Left renal pelvis (tissue), 4 donors: Measurements from ENCODE around the gene P2RY8. TPM values are rescaled to one million over a fixed set of nuclear protein-coding genes. Genes with fewer than 3 reads are reported as not detected.
"Not testable (repeated sequence)": the region's sequence is repeated elsewhere in the genome, so short reads cannot be mapped to it uniquely, and the experiment has no call there.

Source experiments
- DNase-seq, 4 donors: peaks; one replicate each; pipeline ENCODE4 v3.0.0-alpha.2; 2013; ENCODE audit warnings: low read depth in 4 of 4, low spot score in 3 of 4
- polyA plus RNA-seq, 4 donors: library from polyadenylated mRNA; unstranded; fragments of 120-200 nt; gene quantifications; one replicate each; pipeline ENCODE4 v1.2.1, GENCODE V29; 2013; ENCODE audit not compliant: insufficient read length in 4 of 4

P2RY8 gene
- polyA plus RNA-seq, 4 donors = 0.62 to 1.3 (median 0.98) TPM

DNA sequence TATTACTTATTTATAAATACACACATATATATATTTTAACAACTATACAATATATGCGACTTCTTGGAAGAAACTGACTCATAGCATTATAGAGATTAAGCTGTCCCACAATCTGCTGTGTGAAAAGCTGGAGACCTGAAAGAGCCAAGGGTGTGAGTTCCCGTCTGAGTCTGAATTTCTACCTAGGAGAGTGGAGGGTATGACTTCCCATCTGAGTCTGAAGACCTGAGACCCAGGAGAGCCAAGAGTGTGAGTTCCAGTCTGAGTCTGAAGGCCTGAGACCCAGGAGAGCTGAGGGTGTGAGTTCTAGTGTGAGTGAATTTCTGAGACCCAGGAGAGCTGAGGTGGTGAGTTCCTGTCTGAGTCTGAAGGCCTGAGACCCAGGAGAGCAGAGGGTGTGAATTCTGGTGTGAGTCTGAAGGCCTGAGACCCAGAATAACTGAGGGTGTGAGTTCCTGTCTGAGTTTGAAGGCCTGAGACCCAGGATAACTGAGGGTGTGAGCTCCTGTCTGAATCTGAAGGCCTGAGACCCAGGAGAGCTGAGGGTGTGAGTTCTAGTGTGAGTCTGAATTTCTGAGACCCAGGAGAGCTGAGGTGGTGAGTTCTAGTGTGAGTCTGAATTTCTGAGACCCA lies 8.9 kb upstream of the P2RY8 start:
- DNase-seq = no peak

DNA sequence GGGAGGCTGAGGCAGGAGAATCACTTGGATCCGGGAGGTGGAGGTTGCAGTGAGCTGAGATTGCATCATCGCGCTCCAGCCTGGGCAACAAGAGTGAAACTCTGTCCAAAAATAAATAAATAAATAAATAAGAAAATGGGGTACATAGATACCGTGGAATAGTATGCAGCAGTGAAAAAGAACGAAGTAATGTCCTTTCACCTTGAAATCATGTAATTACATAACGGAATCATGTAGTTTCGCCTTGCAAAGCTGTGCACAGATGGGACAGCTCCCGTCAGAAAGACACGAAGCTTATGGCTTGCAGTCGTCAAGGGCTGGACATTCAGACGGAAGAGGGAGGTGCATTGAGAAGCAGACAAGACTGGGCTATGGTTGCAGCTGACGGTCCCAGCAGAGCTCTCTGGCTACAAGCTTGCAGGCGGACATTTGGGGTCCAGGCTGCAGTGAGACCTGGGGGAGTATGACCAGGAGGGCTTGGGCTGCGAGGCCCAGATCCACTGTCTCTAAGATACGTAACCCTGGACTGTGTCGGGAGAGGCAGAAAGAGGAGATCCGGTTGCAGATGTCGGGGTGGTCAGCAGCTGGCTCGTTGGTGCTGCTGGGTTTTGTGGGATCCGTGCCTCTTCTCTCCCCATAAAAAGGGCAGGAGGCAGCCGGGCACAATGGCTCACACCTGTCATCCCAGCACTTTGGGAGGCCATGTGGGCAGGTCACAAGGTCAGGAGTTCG lies 6.2 kb upstream of the P2RY8 start:
- DNase-seq = no peak

DNA sequence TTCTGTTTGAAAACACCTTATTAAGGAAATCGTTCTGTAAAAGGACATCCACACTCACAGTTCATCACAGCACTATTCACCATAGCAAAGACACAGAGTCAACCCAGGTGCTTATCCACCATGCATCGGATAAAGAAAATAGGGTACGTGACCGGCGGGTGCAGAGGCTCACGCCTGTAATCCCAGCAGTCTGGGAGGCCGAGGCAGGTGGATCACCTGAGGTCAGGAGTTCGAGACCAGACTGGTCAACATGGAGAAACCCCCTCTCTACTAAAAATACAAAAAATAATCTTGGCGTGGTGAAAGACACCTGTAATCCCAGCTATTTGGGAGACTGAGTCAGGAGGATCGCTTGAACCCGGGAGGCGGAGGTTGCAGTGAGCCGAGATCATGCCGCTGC lies 2.2 kb upstream of the P2RY8 start:
- DNase-seq = not testable (repeated sequence)

DNA sequence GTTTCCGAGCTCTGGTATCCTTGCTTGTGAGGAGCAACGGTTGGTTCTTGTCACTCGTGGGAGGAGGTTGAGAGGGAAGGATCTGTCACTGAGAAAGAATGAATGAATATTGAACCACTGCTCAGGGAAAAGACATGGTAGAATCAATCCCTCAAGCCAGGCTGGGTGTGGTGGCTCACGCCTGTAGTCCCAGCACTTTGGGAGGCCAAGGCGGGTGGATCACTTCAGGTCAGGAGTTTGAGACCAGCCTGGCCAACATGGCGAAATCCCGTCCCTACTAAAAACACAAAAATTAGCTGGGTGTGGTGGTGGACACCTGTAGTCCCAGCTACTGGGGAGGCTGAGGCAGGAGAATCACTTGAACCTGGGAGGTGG lies 718 bp upstream of the P2RY8 start:
- not testable (repeated sequence) for DNase-seq

DNA sequence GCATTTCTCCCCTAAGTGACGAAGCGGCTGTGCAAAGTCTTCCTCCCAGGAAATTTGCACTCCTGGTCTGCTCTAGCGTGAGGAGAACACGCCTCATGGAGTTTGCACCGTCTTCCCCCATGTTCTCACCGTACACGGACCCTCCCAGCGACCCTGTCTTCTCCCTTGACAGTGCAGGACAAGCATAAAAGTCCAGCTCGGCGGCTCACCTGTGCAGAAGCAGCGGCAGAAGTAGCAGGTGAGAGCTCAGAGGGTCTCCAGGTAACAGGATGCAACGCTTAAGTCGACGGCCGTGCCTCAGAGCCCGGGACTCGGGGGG lies 314 bp downstream of the P2RY8 start:
- no peak for DNase-seq

DNA sequence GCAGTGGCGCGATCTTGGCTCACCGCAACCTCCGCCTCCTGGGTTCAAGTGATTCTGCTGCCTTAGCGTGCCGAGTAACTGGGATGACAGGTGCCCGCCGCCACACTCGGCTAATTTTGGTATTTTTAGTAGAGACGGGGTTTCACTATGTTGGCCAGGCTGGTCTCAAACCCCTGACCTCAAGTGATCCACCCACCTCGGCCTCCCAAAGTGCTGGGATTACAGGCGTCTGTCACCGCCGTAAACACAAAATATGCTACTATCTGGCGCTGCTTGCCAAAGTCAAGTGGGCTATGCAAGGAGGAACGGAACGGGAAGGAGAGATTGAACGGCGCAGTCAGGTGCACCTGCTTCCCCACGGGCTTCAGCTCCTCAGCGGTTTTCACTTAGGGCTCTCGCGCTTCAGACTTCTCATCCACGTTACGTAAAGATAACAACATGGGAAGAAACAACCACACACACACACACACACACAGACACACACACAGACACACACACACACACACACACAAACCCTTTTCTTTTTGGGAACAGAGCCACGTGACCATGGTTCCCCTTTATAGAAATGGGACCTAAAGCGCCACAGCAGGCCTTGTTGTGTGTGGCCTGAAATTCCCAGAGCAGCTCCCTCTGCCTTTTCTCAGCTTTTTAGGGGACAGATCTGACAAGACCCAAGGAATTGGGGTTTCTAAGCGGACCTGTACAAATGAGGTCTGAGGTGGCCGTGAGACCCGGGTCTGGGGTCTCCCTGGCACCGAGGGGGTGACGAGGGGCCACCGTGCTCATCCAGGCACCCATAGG lies 1.5 kb downstream of the P2RY8 start:
- DNase-seq = no peak

DNA sequence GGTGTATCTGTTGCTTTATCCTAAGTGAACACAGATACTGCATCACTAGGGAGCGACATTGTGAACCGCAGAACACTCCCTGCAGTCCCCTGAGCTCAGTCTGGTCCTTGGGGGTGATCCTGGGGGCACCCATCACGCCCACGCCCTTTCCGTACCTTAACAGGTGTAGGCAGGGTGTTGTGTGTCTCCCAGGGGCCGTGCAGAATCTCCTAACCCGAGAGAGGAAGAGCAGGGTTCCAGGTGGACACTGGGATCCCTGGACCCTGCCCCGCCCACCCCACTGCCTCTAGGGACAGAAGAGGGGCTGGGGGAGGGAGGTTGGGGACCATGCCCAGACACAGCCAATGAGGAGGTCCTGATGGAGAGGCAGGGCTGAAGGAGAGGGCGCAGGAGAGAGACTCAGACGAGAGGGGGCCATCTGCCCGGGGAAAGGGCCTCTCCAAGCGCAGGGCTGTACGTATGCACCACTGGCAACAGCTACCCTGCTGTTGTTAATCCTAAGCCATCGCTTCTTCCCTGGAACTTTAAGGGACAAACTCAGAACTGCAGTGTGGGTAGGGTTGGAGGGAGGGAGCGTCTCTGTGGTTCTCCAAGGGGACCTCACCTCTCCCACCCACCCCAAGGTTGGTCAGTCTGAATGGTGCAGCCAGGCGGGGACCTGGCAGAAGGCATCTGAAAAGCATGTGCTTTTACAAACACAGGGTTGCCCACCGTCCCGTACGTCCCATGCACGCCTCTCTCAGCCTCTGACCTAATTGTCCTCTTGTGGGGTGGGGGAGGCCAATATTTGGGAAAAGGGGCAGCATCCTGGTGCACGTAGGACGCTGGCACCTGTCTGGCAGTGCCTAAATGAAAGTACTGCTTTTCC lies 2.5 kb downstream of the P2RY8 start:
- DNase-seq = no peak

DNA sequence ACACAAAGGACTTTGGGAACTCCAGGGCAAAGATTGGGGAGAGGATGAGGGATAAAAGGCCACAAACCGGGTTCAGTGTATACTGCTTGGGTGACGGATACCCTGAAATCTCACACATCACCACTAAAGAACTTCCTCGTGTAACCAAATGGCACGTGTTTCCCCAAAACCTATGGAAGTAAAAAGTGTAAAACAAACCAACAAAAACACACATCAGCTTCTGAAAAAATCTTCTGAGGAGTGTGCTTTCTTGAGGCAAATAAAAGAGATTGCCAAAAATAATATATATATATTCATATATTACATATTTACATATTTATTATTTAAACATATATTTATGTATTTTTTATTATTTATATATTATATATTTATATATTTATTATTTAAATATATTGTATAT lies 3.9 kb downstream of the P2RY8 start:
- no peak for DNase-seq

DNA sequence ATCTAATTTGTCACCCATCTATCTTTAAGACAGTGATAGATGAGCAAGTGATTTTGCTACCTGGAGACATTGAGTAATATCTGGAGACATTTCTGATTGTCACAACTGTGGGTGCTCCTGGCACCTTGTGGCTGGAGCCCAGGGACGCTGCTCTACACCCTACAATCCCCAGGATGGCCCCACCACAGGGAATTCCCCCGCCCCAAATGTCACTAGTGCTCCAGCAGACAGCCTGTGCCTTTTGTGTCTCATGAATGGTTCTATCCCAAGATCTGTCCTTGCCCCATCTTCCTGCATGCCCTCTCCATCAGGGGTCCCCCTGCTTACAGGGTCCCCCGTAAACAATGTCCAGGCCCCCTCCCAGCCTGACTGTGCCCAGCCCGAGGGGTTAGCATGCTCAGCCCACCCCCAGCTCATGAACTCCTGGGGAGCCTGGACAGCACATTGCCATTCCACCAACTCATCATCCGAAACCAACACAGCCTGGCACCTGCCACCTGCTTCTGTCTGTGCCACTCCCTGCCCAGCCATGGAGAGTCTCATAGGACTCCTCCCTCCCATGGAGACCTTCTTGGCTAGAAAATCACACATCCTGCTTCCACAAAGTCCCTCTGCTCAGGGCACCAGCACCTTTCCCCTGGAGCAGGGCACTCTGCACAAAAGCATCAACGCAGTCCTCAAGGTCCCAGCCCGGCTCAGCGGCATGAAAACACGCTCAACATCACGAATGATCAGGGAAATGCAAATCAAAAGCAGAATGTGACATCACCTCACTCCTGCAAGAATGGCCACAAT lies 5.7 kb downstream of the P2RY8 start:
- DNase-seq = no peak

DNA sequence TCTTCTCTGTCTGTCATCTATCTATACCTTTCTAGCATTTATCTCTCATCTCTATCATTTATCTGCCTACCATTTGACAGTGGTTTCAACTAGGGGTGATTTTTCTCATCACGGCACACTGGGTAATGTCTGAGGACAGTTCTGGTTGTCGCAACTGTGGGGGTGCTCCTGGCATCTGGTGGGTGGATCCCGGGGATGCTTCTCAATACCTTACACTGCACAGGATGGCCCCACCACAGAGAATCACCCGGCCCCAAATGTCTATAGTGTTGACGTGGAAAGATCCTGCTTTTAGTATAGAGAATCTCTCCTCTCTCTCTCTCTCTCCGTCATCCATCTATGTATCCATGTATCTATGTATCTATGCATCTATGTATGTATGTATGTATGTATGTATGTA lies 7.2 kb downstream of the P2RY8 start:
- no peak for DNase-seq

DNA sequence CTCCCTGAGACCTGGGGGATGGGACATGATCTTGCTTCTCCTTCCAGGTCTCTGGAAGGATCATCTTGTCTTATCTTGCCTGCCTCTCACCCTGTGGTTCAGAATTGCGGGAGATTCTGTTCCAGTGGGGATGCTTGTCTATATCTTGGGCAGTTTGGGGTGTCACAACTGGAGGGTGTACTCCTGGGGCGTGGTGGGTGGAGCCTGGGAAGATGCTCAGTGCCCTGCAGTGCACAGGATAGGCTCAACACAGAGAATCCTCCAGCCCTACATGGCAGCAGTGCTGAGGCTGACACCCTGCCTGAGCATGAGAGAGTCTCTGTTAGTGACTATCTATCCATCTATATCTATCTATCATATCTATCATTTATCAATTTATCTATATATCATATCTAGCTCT lies 7.7 kb downstream of the P2RY8 start:
- no peak for DNase-seq

DNA sequence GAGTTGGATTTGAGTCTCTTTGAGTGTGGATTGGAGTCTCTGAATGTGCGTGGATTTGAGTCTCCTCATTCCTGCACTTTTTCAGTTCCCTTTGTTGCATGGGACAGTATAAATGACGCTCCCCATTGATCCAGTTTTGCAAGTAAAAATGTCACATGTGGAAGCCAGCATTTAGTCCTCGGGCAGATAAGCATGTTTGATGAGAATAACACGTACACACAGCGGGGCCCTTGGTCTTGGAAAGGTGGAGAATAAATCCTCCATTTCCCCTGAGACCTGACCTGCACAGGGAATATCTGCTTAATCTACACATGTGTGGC lies 8.1 kb downstream of the P2RY8 start:
- DNase-seq = no peak

DNA sequence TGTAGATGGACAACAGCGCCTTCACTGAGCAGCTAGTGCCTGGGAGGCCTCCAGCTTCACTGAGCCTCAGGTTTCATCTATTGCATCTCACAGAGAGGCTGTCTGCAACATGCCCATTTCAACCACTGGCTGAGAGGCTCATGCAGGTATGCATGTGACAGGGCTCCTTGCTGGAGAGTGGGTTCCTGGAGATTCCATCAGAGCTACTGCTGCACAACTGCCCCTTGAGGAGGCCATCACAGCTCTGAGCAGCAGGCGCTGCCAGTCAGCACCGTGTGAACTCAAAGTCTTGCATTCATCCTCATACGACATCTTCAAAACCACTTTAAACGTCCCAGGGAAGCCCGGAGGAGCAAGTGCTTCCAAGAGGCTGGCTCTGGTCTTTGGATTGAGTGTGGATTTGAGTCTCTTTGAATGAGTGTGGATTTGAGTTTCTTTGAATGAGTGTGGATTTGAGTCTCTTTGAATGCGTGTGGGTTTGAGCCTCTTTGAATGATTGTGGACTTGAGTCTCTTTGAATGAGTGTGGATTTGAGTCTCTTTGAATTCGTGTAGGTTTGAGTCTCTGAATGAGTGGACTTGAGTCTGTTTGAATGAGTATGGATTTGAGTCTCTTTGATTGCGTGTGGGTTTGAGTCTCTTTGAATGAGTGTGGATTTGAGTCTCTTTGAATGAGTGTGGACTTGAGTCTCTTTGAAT lies 8.7 kb downstream of the P2RY8 start:
- no peak for DNase-seq

DNA sequence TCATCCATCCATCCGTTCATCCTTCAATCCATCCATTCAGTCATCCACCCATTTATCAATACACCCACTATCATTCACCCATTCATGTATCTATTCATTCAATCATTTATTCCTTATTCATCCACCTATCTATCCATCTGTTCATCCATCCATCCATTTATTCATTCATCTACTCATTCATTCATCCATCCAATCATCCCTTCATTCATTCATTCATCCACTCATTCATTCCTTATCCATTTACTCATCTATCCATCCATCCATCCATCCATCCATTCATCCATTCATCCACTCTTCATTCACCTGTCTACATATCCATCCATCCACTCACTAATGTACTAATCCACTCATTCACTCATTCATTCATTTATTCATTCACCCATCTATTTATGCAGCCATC lies 9.5 kb downstream of the P2RY8 start:
- DNase-seq = no peak

DNA sequence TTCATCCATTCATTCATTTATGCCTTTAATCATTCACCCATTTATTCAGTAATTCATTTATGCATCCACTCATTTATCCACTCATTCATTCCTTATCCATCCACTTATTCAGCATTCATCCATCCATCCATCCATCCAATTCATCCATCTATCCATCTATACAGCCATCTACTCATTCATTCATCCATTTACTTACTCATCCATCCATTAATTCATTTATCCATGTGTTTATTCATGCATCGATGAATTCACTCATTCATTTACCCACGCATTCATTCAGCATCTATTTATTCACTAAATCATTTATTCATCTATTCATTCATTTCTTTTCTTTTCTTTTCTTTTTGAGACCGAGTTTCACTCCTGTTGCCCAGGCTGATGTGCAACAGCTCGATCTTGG lies 10.4 kb downstream of the P2RY8 start:
- DNase-seq = no peak

DNA sequence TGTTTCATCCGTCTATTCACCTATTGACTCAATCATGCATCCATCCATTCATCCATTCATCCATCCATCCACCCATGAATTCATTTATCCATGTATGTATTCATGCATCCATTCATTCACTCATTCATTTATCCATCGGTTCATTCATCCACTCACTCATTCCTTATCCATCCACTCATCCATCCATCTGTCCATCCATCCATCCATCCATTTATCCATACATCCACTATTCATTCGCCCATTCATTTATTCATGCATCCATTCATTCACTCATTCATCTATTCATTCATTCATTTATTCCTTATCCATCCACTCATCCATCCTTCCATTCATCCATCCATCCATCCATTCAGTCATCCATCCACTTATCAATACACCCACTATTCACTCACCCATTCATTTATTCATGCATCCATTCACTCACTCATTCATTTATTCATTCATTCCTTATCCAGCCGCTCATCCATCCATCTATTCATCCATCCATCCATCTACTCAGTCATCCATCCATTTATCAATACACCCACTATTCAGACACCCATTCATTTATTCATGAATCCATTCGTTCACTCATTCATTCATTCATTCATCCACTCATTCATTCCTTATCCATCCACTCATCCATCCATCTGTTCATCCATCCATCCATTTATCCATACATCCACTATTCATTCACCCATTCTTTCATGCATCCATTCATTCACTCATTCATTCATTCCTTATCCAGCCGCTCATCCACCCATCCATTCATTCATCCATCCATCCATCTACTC lies 11.2 kb downstream of the P2RY8 start:
- no peak for DNase-seq

DNA sequence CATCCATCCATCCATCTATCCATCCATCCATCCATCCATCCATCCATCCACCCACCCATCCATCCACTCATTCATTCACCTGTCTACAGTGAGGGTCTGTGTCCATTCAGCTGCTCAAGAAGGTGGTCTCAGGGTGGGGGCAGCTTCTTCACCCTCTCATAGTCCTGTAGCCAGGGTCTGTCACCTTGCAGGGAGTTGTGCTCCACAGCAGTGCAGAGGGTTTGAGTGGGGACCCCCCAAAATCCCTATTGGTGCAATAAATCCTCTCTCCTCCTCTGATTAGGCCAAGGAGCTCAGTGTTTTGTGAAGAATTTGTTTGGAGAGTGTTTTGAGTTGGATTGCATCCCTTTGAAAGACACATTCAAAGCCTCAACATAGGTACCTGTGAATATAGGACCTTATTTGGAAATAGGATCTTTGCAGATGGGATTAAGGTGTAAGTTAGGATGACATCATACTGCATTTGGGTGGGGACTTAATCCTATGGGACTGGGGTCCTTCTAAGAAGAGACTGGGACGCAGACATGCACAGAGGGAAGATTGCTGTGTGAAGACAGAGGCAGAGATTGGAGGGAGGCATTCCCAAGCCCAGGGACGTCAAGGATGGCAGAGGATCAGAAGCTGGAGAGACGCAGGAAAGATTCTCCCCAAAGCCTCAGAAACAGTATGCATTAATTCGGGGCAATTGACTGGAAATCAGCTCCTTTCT lies 12.0 kb downstream of the P2RY8 start:
- DNase-seq = no peak

DNA sequence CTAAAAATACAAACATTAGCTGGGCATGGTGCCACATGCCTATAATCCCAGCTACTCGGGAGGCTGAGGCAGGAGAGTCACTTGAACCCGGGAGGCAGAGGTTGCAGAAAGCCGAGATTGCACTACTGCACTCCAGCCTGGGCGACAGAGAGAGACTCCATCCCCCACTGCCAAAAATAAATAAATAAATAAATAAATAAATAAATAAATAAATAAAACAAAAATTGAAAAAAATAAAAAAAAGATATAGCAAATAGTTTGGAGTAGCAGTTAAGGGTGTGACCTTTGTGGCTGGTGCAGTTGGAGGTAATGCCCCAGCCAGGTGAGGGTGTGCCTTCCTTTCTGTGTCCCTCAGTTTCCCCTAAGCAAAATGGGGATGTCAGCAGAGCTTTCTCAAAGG lies 14.1 kb downstream of the P2RY8 start:
- DNase-seq = not testable (repeated sequence)
